ENCODE data around the gene SNX2. TPM values are rescaled to one million over a fixed set of nuclear protein-coding genes. Genes with fewer than 3 reads are reported as not detected.

The SNX2 gene
- total RNA-seq, 1 donor from 2014 or later: 36.9 TPM

- intact Hi-C loops (cut with micrococcal nuclease): loop anchor here (10.0 kb wide), 1 partner anchor 774 kb away; no protein-coding TSS in a partner anchor
Measured at GRCh38 chr5:122770477-122770876, 4.4 kb upstream of the SNX2 start.

GRCh38 chr5:122772446-122772845 lies 2.4 kb upstream of the SNX2 start:
- intact Hi-C loops (cut with micrococcal nuclease): loop anchor here (10.0 kb wide), 1 partner anchor 772 kb away; no protein-coding TSS in a partner anchor

DNA sequence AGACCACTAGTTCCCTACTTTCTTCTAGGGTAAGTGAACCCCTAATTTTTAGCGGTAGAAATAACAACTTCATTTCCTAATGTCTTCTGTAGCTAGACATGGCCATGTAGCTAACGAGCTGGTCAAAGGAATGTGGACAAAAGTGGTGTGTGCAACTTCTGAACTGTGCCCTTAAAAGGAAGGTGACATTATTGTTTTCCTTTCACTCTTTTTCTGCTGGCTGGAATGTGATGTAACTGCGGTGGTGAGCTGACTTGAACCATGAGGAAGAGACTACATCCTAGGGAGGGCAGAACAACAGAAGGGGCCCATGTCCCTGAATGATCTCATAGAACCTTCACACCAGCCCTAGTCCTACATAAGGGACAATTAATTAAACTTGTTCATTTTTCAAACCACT lies 1.3 kb upstream of the SNX2 start:
- intact Hi-C loops (cut with micrococcal nuclease): loop anchor here (2.0 to 10.0 kb wide), 3 partner anchors 17 to 771 kb away; partner anchors contain the start of gene CSNK1G3

- intact Hi-C loops (cut with micrococcal nuclease): loop anchor here (2.0 to 10.0 kb wide), 3 partner anchors 18 to 770 kb away; partner anchors contain the start of gene CSNK1G3
Measured at GRCh38 chr5:122774519-122774860, 390 bp upstream of the SNX2 start.

- intact Hi-C loops (cut with micrococcal nuclease): loop anchor here (1.0 to 10.0 kb wide), 8 partner anchors 7 to 814 kb away; partner anchors contain the start of genes CEP120, CSNK1G3, SNX24 and SRFBP1
Measured at GRCh38 chr5:122775550-122776542, 966 bp downstream of the SNX2 start.

DNA sequence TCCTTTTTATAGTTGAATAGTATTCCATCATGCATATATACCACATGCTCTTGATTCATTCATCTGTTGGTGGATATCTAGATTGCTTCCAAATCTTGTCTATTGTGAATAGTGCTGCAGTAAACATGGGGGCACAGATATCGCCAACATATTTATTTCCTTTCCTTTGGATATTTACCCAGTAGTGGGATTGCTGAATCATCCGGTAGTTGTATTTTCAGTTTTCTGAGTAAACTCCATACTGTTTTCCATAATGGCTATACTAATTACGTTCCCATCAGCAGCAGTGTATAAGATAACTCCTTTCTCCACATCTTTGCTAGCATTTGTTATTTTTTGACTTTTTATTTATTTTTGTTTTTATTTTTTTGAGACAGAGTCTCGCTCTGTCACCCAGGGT lies 3.3 kb downstream of the SNX2 start:
- intact Hi-C loops (cut with micrococcal nuclease): loop anchor here (5.0 to 10.0 kb wide), 2 partner anchors 767 to 816 kb away; partner anchors contain the start of gene SRFBP1

GRCh38 chr5:122779451-122779850 lies 4.6 kb downstream of the SNX2 start:
- intact Hi-C loops (cut with micrococcal nuclease): loop anchor here (5.0 to 10.0 kb wide), 2 partner anchors 765 to 817 kb away; partner anchors contain the start of gene SRFBP1

DNA sequence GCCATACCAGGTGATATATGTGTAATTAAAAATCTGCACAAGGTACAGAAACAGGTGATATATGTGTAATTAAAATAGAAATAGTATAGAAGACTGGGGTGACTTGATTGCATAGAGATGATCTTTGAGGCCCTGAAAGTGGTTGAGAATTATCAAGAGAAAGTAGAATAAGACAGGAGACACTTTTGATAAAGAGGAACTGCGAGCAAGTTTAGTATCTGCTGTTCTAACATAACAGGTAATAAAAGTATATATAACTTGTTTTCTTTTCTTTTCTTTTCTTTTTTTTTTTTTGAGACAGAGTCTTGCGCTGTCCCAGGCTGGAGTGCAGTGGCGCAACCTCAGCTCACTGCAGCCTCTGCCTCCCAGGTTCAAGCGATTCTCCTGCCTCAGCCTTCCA lies 5.4 kb downstream of the SNX2 start:
- intact Hi-C loops (cut with micrococcal nuclease): no loop called here

DNA sequence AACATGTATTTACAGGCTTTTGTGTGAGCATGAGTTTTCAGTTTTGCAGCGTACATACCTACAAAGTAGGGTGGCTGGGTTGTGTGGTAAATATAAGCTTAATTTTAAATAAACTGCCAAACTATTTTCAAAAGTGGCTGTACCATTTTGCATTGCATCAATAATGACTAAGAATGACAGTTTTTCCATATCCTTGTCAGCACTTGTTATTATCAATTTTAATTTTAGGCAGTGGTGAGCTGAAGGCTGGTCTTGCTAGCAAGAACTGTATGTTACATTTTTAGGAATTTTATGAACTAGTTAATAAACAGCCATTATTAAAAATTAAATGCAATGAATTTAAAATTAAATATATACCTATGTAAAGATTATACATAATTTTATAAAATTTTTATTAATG lies 6.6 kb downstream of the SNX2 start:
- intact Hi-C loops (cut with micrococcal nuclease): no loop called here

DNA sequence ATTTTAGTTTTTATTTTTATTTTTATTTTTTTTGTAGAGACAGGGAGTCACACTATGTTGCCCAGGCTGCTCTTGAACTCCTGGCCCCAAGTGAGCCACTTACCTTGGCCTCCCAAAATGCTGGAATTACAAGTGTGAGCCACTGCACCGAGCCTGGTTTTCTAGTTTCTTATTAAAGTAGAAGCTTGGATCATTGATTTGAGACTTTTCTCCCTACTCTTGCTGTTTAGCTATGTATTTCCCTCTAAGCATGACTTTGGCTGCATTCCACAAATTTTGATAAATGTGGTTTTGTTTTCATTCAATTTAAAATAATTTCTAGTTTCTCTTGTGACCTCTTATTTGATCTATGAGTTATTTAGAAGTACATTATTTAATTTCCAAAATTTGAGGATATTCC lies 10.4 kb downstream of the SNX2 start:
- intact Hi-C loops (cut with micrococcal nuclease): no loop called here

DNA sequence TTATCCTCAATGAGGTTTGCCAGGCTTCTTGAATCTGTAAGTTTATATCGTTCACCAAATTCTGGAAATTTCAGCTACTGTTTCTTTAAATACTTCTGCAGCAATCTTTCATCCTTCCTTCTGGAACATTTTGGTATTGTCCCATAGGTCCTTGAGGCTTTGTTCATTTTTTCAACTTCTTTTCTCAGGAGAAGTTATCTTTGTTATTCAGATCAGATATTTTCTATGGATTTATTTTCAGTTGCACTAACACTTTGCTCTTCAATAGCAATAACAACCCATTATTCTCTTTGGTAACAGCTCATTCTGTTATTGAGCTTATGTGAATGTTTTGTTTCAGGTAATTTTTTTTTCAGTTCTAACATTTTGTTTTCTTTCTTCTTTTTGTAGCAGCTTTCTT lies 13.5 kb downstream of the SNX2 start:
- intact Hi-C loops (cut with micrococcal nuclease): no loop called here

DNA sequence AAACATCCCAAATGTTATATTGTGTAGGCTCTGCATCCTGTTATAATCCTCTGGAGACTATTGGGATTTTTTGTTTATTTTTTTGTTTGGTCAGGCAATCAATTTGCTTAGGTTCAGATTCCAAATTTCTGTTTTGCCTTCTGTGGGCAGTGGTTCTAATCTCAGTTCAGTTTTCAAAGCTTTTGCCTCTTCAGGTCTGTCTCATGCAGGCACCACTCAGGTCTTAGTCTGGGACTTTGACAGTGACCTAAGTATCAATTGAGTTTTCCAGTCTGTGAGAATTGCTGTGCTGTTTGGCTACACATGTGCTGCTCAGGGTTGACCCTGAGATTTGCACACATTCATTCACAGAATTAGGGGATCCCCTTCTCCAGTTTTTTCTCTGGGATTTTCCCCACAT lies 14.1 kb downstream of the SNX2 start:
- intact Hi-C loops (cut with micrococcal nuclease): no loop called here

- intact Hi-C loops (cut with micrococcal nuclease): no loop called here
Measured at GRCh38 chr5:122789461-122790171, 14.7 kb downstream of the SNX2 start.

DNA sequence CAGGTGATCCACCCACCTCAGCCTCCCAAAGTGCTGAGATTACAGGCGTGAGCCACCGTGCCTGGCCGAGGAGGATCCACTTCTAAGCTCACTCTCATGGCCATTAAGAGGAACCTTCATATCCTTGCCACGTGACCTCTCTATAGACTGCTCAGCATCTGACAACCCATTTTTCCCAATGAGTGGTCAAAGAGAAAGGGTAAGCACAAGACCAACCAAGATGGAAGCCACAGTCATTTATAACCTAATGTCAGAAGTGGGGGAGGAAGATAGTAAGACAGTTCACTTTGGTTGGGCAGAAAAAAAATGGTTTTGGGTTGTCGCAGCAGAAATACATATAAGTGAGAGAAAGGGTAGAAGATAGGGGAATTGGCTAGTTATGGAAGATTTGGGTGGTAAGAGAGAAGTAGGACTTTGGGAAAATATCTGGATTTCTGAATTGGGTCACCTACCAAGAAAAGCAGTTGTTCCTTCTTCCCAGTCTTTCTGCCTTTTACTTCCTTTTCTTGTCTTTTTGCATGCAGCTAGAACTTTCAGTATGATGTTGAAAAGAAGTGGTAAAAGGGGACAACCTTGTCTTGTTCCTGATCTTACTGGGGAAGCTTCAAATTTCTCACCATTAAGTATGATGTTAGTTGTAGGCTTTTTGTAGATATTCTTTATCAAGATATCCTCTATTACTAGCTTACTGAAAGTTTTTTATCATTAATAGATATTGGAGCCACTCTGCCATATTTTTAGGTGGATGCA lies 15.6 kb downstream of the SNX2 start:
- intact Hi-C loops (cut with micrococcal nuclease): no loop called here

DNA sequence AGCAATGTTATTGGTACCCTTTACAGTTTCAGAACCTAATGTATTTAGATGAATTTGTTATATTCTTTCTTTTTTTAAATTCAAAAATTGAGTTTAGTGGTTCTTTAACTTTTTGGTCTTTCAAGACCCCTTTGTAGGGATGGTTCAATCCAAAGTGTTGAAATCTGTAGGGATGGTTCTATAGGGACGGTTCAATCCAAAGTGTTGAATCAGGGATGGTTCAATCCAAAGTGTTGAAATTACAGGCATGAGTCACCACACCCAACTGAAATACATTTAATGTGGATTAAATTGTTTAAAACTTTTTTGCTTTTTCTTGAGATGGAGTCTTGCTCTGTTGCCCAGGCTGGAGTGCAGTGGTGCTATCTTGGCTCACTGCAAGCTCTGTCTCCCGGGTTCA lies 30.6 kb downstream of the SNX2 start:
- intact Hi-C loops (cut with micrococcal nuclease): no loop called here

- intact Hi-C loops (cut with micrococcal nuclease): no loop called here
Measured at GRCh38 chr5:122810405-122810804, 35.5 kb downstream of the SNX2 start.

DNA sequence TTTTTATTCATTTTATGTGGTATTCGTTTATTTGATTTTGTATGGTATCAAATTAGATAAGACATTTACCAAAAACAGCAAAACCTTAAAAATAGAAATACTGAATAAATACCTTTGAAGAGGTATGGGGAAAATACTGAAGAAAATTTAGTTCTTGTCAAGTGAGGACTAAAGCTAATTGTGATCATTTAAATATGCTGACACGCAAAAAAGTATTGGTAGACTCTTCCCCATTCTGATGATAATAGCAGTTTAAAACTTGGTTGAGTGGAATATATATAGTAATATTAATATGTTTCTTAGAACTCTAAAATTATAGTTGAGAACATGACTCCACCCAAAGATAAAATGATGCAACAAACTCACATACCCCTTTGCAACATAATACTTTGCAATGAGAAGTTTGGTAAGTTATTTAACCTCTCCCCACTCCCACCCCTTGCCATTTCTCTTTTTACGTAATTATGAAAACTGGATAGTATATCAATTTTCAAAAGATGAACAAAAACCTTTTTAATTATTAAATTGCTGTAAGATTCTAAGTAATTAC lies 40.4 kb downstream of the SNX2 start:
- intact Hi-C loops (cut with micrococcal nuclease): no loop called here

GRCh38 chr5:122816756-122817155 lies 41.9 kb downstream of the SNX2 start:
- intact Hi-C loops (cut with micrococcal nuclease): no loop called here

DNA sequence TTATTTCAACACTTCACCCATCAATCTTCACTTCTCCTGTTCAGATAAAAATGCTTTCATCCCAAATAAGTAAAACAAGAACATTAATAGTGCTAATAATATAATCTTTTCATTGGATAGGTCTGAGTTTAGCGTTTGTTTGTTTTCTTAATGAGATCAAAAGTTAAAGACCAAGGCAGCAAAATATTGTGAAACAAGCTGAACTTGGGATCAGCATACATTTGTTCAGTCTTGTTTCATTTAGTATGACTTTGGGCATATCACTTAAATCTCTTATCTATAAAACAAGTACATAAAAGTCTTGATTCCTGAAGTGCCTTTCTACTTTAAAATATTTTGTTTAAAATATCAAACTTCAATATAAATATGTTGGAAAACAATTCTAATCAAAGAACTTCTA lies 57.1 kb downstream of the SNX2 start:
- intact Hi-C loops (cut with micrococcal nuclease): no loop called here

- intact Hi-C loops (cut with micrococcal nuclease): no loop called here
Measured at GRCh38 chr5:122835681-122836080, 60.8 kb downstream of the SNX2 start.

DNA sequence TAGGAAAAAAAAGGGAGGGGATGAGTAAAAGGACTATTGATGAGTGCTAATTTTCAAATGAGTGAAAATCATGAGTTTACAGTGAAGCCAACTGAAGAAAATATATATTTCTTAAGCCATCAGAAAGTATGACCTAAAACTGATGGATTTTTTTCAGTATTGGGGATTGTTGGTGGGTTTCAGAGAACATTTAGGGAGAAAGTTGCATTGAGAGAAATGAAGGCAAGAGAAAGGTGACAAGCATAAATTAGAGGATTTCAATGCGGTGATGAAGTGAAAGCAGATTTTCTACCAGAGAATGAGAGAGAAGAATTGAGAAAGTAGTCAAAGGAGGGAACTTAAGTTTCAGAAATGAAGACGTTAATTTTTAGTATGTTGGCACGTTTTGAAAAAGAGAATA lies 62.1 kb downstream of the SNX2 start:
- intact Hi-C loops (cut with micrococcal nuclease): no loop called here
